Breast epithelium (tissue), 3 donors: ENCODE data around the gene IFNA10.

ENCODE experiments used
- CTCF ChIP-seq, 3 donors: fragments of 450-650 bp; IDR thresholded peaks; one replicate each; pipeline ENCODE4 v1.5.1; 2016 to 2017; ENCODE audit warnings: antibody characterized with exemption in 3 of 3, mild to moderate bottlenecking in 3 of 3, moderate library complexity in 3 of 3
- POLR2A ChIP-seq: fragments of 450-650 bp; IDR thresholded peaks from one replicate; pipeline ENCODE4 v1.6.1; 2016; ENCODE audit warnings: antibody characterized with exemption, mild to moderate bottlenecking, moderate library complexity

GRCh38 chr9:21172156-21172555, 34.8 kb downstream of the IFNA10 start:
- TF ChIP-seq CTCF (IDR thresholded peaks at IDR 0.05) (no peak), POLR2A (no peak)
